IMR-90 (cell line): ENCODE results near the gene TEX13C.

ENCODE experiments used
- RCOR1 ChIP-seq: IDR thresholded peaks from 2 replicates; pipeline ENCODE4 v1.6.1; 2012; ENCODE audit warnings: mild to moderate bottlenecking, low read length, improper control_type of control experiment; ENCODE audit not compliant: insufficient replicate concordance
- TF ChIP-seq, protein P1 (sequence below): conservative IDR thresholded peaks from 2 replicates; pipeline ENCODE4 v1.5.1; 2012; ENCODE audit warnings: mild to moderate bottlenecking, low read depth, low read length, improper control_type of control experiment

DNA sequence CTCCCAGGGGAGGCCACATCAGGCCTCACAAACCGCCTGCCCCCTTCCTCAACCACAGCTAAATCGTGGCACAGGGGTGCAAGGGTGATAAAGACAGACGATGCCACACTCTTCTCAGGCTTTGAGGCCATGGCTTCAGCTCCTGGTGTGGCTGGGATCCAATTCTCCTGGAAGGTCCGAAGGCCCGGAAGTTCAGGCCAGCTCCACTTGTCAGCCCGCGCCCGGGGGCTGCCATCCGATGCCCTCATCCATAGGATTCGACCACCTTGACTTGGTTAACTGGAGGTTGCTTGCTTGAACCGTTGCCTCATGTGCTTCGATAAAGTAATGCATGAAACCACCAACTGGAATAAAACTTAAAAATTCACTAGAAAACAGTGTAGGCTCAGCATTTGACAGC, 8.2 kb downstream of the TEX13C start:
- TF ChIP-seq RCOR1 = no peak
- TF ChIP-seq, protein P1, sequence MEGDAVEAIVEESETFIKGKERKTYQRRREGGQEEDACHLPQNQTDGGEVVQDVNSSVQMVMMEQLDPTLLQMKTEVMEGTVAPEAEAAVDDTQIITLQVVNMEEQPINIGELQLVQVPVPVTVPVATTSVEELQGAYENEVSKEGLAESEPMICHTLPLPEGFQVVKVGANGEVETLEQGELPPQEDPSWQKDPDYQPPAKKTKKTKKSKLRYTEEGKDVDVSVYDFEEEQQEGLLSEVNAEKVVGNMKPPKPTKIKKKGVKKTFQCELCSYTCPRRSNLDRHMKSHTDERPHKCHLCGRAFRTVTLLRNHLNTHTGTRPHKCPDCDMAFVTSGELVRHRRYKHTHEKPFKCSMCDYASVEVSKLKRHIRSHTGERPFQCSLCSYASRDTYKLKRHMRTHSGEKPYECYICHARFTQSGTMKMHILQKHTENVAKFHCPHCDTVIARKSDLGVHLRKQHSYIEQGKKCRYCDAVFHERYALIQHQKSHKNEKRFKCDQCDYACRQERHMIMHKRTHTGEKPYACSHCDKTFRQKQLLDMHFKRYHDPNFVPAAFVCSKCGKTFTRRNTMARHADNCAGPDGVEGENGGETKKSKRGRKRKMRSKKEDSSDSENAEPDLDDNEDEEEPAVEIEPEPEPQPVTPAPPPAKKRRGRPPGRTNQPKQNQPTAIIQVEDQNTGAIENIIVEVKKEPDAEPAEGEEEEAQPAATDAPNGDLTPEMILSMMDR = no peak
